Activated CD4-positive, alpha-beta memory T cell treated with anti-CD3 and anti-CD28 coated beads for 36 hours (primary cell): ENCODE measurements around the gene LSM14B. TPM values are rescaled to one million over a fixed set of nuclear protein-coding genes. Genes with fewer than 3 reads are reported as not detected.

Experiments used
- CTCF ChIA-PET: fragments of 350-600 bp; sonication (Branson Sonifier 250); formaldehyde crosslinking; loops from one replicate; lab custom pipeline; 2021; ENCODE audit warnings: antibody characterized with exemption, inconsistent platforms; lab: Charles Lee
- POLR2A ChIA-PET: fragments of 350-600 bp; sonication (Branson Sonifier 250); formaldehyde crosslinking; loops from one replicate; lab custom pipeline; 2021; ENCODE audit warnings: antibody characterized with exemption; lab: Charles Lee
- DNase-seq: peaks from one replicate; pipeline ENCODE4 v3.0.0-alpha.2; 2020
- H3K27ac Mint-ChIP-seq: one replicate; pipeline ENCODE4 v1.8.0; 2021; ENCODE audit warnings: mixed read lengths
- H3K27me3 Mint-ChIP-seq: one replicate; pipeline ENCODE4 v1.8.0; 2021; ENCODE audit warnings: mixed read lengths
- H3K36me3 Mint-ChIP-seq: one replicate; pipeline ENCODE4 v1.8.0; 2021; ENCODE audit warnings: mixed read lengths
- H3K4me1 Mint-ChIP-seq: one replicate; pipeline ENCODE4 v1.8.0; 2021; ENCODE audit warnings: low read depth, mixed read lengths
- H3K4me3 Mint-ChIP-seq: one replicate; pipeline ENCODE4 v1.8.0; 2021; ENCODE audit warnings: mild to moderate bottlenecking, mixed read lengths
- H3K9me3 Mint-ChIP-seq: one replicate; pipeline ENCODE4 v1.8.0; 2021; ENCODE audit warnings: mixed read lengths
- intact Hi-C: fragments of 100-400 bp; cut with micrococcal nuclease; formaldehyde crosslinking; loops from one replicate; pipeline ENCODE4 v1.15.1; 2023
- total RNA-seq, 2 experiments: library from RNA; stranded (reverse); gene quantifications; one replicate each; pipeline ENCODE4 v1.2.3, GENCODE V29; 2021

LSM14B gene
- total RNA-seq, 2 experiments from 2014 or later = 33.4 to 35.1 TPM

DNA sequence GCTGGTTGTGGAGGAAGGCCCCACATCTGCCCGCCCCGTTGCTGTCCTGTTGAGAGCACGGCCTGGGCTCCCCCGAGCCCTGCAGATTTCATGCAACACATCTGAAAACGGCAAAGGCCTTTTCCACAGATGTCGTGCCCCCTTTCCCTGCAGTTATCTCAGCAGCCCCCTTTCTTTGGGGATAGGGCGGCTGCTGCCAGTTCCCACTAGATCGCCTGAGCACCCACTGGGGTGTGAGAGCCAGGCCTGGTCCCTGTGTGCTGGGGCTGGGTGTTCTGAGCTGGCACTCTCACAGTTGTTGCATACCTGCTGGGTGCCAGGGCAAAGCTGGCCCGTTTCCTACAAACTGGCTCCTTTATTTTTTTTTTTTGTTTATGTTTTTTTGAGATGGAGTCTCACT, 48.3 kb downstream of the LSM14B start:
- POLR2A ChIA-PET = no interaction called here
- H3K27ac Mint-ChIP-seq = no peak overlapping the region
- H3K9me3 Mint-ChIP-seq = no peaks in the 10 kb centered on the region
- H3K36me3 Mint-ChIP-seq = peaks cover 14% of the 10 kb centered on the region
- no peak overlapping the region for H3K4me3 Mint-ChIP-seq
- CTCF ChIA-PET = no interaction called here
- DNase-seq = no peak
- no peaks in the 10 kb centered on the region for H3K4me1 Mint-ChIP-seq
- H3K27me3 Mint-ChIP-seq = no peaks in the 10 kb centered on the region
- intact Hi-C loops = no loop called here

DNA sequence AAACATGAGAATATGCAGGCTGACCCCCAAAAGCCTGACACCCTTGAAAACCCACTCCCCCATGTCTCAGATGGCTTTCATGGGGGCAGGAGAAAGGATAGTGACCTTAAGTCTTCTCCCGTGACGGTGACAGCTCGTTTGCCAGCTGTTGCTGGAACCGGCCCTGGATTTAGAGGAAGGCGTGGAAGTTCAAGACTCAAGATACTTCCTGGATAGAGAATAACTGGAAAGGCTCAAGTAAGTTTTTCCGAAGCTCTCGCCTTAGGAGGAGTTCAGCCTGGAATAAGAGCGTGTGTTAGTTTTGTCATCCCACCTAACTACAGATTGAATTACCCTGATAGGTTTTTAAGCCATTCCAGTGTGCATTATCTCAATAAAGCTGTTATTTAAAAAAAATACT, 49.0 kb downstream of the LSM14B start:
- Mint-ChIP-seq H3K4me3 (no peak overlapping the region), H3K4me1 (no peaks in the 10 kb centered on the region), H3K36me3 (peaks cover 9% of the 10 kb centered on the region), H3K27me3 (no peaks in the 10 kb centered on the region), H3K9me3 (no peaks in the 10 kb centered on the region), H3K27ac (no peak overlapping the region)
- DNase-seq = no peak
- CTCF ChIA-PET = no interaction called here
- intact Hi-C loops = no loop called here
- POLR2A ChIA-PET = no interaction called here

DNA sequence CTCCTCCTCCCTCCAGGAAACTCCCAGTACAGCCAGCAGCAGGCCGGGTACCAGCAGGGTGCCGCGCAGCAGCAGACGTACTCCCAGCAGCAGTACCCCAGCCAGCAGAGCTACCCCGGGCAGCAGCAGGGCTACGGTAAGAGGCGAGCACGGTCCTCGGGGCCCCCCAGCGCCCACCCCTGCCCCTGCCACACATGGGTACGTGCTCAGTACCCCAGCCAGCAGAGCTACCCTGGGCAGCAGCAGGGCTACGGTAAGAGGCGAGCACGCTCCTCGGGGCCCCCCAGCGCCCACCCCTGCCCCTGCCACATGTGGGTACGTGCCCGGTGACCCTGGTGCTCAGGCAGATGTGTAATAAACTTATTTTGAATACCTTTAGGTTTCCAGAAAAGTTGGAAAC, 50.4 kb downstream of the LSM14B start:
- no peak for DNase-seq
- H3K4me3 Mint-ChIP-seq = no peak overlapping the region
- peaks cover 7% of the 10 kb centered on the region for H3K36me3 Mint-ChIP-seq
- intact Hi-C loops = no loop called here
- CTCF ChIA-PET = interaction anchor here (0.7 kb wide), 1 partner anchor 162 kb away, joined by 3 read pairs; no protein-coding TSS in a partner anchor
- H3K9me3 Mint-ChIP-seq = no peaks in the 10 kb centered on the region
- POLR2A ChIA-PET = no interaction called here
- H3K27ac Mint-ChIP-seq = no peak overlapping the region
- no peaks in the 10 kb centered on the region for H3K27me3 Mint-ChIP-seq
- no peaks in the 10 kb centered on the region for H3K4me1 Mint-ChIP-seq

DNA sequence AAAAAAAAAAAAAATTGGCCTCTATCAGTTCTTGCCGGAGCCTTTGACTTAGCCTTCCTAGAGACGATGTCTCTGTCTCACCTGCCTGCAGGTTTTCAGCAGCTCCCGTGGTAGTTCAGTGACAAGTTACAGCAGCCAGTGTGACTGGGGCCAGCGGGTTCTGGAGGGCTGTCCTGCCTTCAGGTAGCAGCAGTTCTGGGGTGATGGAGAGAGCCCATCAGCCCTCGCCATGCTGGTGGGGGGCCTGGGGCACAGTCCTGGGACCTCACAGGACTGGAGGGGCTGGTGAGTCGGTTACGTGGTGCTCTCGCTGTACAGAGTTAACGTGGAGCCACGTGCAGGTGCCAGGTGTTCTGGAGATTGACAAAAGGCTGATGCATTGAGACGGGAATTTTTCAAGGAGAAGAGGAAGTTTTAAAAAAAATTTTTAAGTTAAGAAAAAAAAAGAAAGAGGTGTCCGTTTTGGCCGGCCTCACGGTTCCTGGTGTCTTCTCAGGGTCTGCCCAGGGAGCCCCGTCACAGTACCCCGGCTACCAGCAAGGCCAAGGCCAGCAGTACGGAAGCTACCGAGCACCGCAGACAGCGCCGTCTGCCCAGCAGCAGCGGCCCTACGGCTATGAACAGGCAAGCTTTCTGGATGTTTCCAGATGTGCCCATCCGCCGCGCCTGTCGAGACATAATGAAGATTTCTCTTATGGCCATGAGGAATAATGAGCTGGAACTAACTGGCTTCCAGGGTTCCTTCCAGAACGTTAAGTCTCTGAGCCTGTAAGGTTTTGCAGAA, 51.9 kb downstream of the LSM14B start:
- ChIA-PET CTCF (no interaction called here), POLR2A (no interaction called here)
- Mint-ChIP-seq H3K4me1 (no peaks in the 10 kb centered on the region), H3K4me3 (no peak overlapping the region), H3K9me3 (no peaks in the 10 kb centered on the region), H3K27me3 (no peaks in the 10 kb centered on the region), H3K36me3 (peaks cover 4% of the 10 kb centered on the region), H3K27ac (no peak overlapping the region)
- intact Hi-C loops = no loop called here
- no peak for DNase-seq

DNA sequence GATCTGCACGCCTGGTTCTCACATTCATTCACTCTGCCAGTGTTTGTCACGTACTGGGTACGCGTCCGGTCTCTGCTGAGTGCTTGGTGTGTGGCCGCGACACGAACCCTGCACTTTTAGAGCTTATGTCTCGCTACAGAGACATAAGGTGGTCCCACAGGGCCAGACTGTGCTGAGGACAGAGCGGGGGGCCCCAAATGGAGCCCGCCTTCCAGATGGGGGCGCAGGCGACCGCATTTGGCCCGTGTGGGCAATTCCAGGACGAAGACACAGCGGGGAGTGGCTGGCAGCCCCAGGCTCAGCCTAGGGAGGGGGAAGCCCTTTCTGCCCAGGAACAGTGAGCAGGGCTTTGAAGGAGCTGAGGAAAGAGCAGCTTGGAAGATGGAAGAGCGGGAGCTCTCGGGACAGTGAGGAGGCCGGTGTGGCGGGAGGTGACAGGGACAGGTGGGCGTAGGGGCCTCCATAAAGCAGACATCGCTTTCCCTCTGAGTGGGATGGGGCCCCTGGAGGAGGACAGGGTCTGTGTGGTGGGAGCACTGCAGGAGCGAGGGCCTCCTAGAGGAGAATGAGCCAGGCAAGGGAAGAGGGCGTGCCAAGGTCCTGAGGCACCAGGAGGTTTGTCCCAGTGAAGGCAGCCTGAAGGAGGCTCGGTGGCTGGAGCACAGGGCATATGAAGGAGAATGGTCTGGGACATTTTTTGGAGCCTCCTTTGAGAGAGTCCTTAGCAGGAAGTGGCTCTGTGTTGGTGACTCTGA, 52.8 kb downstream of the LSM14B start:
- POLR2A ChIA-PET = no interaction called here
- Mint-ChIP-seq H3K9me3 (no peaks in the 10 kb centered on the region), H3K4me3 (no peak overlapping the region), H3K4me1 (no peaks in the 10 kb centered on the region), H3K27ac (no peak overlapping the region), H3K27me3 (no peaks in the 10 kb centered on the region), H3K36me3 (peaks cover 4% of the 10 kb centered on the region)
- intact Hi-C loops = no loop called here
- CTCF ChIA-PET = no interaction called here
- DNase-seq = no peak

DNA sequence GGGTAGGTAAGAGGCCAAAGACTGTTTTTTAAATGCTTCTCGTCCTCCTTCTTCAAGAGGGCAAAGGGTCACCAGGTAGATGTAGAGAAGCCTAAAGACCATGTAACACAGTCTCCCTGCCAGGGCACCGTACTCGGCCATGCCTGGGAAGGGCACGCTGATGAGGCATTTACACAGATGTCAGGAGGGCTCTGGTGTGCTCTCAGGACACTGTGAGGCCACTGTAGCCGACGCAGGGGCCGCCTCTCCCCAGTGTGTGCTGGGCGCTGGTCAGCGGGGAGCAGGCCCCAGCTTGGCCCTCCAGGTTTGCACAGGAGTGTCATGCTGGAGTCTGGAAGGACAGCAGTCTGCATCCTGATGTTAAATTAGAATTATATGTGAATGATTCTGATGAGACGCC, 53.4 kb downstream of the LSM14B start:
- Mint-ChIP-seq H3K4me1 (no peaks in the 10 kb centered on the region), H3K27me3 (no peaks in the 10 kb centered on the region), H3K9me3 (no peaks in the 10 kb centered on the region), H3K36me3 (peaks cover 4% of the 10 kb centered on the region), H3K4me3 (no peak overlapping the region), H3K27ac (no peak overlapping the region)
- intact Hi-C loops = no loop called here
- POLR2A ChIA-PET = no interaction called here
- CTCF ChIA-PET = no interaction called here
- DNase-seq = no peak

DNA sequence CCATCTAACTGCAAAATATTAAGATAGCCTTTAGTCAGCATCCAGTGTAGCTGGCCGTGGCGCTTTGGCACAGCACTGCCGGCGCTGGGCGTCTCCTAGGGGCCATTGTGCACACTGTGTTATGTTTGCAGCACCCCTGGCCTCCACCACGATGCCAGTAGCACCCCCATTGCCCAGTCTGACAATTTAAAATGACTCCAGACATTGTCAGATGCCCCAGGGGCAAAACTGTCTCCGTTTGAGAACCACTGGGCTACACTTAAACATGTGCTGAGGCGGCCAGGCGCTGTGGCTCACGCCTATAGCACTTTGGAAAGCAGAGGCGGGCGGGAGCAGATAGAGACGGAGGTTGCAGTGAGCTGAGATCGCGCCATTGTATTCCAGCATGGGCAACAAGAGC, 54.6 kb downstream of the LSM14B start:
- DNase-seq = no peak
- H3K27ac Mint-ChIP-seq = no peak overlapping the region

DNA sequence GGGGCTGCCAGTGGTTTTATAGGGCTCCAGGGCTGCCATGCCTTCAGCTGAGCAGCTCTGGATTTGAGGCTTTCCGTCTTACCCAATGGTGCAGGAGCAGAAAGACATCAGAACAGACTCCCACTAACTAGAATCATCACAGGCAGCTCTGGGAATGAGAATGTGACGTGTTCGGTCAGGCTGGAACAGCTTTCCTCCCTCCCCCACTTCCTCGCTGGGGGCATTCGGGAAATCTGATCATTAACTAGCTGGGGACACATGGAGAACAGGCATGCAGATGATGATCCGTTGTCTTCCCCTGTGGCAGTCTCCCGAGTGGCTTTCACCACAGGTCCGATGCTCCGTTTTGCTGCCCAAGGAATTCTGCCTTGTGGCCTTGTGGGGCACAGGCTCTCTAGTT, 55.0 kb downstream of the LSM14B start:
- CTCF ChIA-PET = no interaction called here
- Mint-ChIP-seq H3K36me3 (peaks cover 4% of the 10 kb centered on the region), H3K4me3 (no peak overlapping the region), H3K4me1 (peaks cover 7% of the 10 kb centered on the region), H3K27ac (no peak overlapping the region), H3K27me3 (no peaks in the 10 kb centered on the region), H3K9me3 (no peaks in the 10 kb centered on the region)
- no peak for DNase-seq
- POLR2A ChIA-PET = interaction anchor here (0.6 kb wide), 1 partner anchor 9 kb away, joined by 3 read pairs; no protein-coding TSS in a partner anchor
- intact Hi-C loops = no loop called here

More for the DNA sequence above, 54.6 kb downstream of the LSM14B start:
- no peaks in the 10 kb centered on the region for H3K9me3 Mint-ChIP-seq
- POLR2A ChIA-PET = interaction anchor here (0.6 kb wide), 1 partner anchor 9 kb away, joined by 3 read pairs; no protein-coding TSS in a partner anchor
- H3K4me1 Mint-ChIP-seq = peaks cover 3% of the 10 kb centered on the region
- peaks cover 4% of the 10 kb centered on the region for H3K36me3 Mint-ChIP-seq
- intact Hi-C loops = no loop called here
- no peaks in the 10 kb centered on the region for H3K27me3 Mint-ChIP-seq
- CTCF ChIA-PET = no interaction called here
- H3K4me3 Mint-ChIP-seq = no peak overlapping the region

DNA sequence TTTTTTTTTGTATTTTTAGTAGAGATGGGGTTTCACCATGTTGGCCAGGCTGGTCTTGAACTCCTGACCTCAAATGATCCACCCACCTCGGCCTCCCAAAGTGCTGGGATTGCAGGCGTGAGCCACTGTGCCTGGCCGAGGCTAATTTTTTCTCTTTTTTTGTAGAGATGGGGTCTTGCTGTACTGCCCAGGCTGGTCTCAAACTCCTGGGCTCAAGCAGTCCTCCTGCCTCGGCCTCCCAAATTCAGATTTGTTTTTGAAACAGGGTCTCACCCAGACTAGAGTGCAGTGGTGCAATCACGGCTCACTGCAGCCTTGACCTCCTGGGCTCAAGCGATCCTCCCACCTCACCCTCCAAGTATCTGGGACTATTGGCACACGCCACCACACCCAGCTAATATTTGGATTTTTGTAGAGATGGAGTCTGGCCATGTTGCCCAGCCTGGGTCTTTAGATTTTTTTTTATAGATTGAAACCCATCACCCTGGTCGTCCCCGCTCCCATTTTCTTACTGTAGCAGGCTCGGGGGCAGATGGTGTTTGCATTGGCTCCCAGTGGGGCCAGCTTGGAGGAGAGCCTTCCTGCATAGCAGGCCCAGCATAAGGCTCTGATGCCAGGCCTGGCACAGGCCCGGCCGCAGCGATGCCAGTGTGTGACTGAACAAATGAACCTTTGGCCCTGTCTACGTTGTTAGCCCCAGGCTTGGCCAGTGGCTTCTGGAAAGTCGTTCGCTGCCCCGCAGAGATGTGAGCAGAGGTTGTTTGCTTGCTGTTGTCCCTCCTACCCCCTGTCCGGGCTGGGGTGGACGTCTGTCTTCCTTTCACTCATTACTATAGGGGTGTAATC, 56.3 kb downstream of the LSM14B start:
- Mint-ChIP-seq H3K27ac (no peak overlapping the region), H3K27me3 (no peaks in the 10 kb centered on the region), H3K36me3 (peaks cover 7% of the 10 kb centered on the region), H3K4me3 (no peak overlapping the region), H3K4me1 (peaks cover 10% of the 10 kb centered on the region), H3K9me3 (no peaks in the 10 kb centered on the region)
- no peak for DNase-seq
- POLR2A ChIA-PET = no interaction called here
- CTCF ChIA-PET = no interaction called here
- intact Hi-C loops = no loop called here

DNA sequence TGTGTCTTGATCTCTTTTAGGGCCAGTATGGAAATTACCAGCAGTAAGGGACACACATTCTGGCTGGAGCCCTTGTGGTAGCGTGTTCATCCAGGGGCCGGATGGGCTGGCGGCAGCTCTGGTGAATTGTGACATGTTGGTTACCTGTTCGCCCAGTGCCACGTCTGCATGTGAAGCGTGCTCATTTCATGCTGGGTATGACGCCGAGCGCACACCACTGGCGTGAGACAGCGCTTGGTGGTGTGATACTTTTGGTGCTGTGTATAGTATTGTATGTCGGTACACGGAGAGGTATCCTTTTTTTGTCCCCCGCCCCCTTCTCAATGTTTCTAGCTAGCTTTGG, 56.9 kb downstream of the LSM14B start:
- CTCF ChIA-PET = no interaction called here
- Mint-ChIP-seq H3K9me3 (no peaks in the 10 kb centered on the region), H3K4me3 (no peak overlapping the region), H3K36me3 (peaks cover 4% of the 10 kb centered on the region), H3K4me1 (peaks cover 16% of the 10 kb centered on the region), H3K27me3 (no peaks in the 10 kb centered on the region), H3K27ac (no peak overlapping the region)
- intact Hi-C loops = no loop called here
- no peak for DNase-seq
- POLR2A ChIA-PET = no interaction called here

DNA sequence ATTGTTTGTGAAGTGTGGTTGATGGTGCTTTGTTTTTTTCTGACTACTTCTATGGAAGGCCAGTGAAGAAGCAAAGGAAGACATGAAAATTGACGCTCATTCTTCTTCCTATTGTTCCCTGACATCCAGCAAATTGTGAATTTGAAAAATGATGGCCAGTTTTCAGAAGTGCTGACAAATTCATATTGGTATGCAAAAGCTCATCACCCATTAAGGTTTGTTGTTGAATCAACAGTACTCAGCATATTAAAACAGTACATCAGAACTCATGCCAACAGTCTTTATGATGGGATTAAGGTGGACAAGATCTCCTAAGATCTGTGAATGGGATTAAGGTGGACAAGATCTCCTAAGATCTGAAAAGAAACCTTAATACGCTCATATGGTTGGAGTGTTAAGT, 59.5 kb downstream of the LSM14B start:
- CTCF ChIA-PET = no interaction called here
- Mint-ChIP-seq H3K9me3 (no peaks in the 10 kb centered on the region), H3K27ac (peak overlapping the region; percentile 91), H3K4me1 (peaks cover 31% of the 10 kb centered on the region), H3K36me3 (peaks cover 4% of the 10 kb centered on the region), H3K4me3 (peak overlapping the region; percentile 87), H3K27me3 (no peaks in the 10 kb centered on the region)
- intact Hi-C loops = loop anchor here (1.0 kb wide), 3 partner anchors 22 to 60 kb away; partner anchors contain the start of genes LSM14B and OSBPL2
- POLR2A ChIA-PET = interaction anchor here (1.4 kb wide), 1 partner anchor 60 kb away, joined by 4 read pairs; no protein-coding TSS in a partner anchor
- no peak for DNase-seq
